Activated CD8-positive, alpha-beta memory T cell treated with anti-CD3 and anti-CD28 coated beads, Interleukin-2, amount 50 U/mL, for 24 hours (primary cell): ENCODE data around the gene MED12L.

Experiments
- DNase-seq: peaks from one replicate; pipeline ENCODE4 v3.0.0-alpha.2; 2020; ENCODE audit errors: extremely low read depth

MED12L gene

DNA sequence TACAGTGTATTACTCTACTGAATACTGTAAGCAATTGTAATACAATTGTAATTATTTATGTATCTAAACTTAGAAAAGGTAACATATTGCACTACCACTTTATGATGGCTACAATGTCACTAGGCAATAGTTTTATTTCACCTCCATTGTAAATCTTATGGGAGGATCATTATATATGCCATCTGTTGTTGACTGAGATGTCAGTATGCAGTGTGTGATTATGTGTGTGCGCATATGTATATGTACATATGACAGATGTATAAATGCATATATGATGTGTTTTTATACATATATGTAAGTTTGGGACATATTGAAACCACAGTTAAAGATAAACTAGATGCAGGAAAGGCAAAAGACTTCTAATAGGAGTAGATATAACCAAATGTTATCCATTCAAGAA lies 366.9 kb downstream of the MED12L start:
- DNase-seq, result no peak

DNA sequence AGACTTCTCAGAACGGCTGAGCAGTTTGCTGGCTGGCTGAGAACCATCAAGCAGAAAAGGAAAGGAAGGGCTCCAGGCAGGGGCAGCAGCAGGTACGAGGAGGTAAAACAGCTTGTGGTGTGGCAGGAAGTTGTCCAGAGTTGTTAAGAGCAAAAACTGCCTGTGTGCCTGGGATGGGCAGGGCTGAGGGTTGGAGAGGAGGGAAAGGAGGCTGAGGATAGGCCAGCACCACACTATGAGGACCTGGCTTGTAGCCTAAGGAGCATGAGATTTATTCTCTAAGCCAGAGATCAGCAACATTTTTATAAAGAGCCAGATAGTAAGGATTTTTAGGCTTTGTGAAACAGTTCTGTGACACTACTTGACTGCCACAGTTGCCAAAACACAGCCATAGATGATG lies 367.4 kb downstream of the MED12L start:
- no peak for DNase-seq

DNA sequence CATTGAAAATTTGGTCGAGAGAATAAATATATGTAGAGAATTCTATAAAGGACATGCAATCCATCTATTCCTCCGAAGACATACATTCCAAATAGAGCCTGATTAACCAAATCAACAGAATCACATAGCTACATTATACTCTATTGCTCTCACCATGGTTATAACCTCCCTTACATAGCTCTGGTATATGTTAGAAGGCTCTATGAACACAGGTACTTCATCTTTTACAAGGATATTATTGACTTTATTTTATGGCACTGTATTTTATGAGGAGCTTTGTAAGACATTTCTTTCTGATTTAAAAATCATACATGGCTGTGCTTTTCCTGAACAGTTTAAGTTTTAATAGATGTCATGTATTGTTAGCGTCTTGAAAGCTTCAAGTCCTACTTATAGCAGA lies 370.6 kb downstream of the MED12L start:
- no peak for DNase-seq

DNA sequence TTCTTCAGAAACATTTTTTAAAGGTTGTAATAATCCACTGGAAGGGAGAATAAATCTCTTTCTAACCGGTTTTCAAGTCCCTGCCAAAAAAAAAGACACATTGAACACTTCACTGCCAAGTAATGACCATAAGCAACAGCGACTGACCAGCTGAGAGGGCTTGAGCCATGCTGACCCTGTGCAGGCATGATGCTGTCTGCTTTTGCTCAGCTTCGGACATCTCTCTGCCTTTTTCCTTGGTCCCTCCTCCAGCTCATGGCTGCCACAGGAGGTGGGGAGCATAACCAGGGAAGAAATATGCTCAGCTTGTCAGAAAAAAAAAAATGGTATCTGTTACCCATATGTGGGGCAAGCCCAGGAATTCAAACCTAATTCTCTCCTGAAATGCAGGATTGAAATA lies 373.9 kb downstream of the MED12L start:
- no peak for DNase-seq

DNA sequence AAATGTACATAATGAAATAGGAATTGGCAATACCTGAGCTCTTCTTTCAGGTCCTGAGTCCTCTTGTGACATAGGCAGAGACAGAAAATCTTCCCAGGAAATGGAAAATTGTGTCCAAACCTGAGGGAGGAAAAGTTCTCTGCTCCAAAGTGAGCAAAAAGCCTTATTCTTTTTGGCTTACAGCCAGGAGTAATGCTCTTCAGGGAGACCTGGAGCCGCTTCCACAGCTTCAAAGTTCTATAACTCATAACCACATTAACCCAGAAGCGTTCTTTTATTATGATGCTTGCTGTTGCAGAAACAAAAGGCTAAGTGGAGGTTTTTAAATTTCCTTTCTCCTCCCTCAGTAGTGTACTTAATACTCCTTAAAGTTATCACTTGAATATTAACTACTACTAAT lies 374.8 kb downstream of the MED12L start:
- DNase-seq, result no peak

DNA sequence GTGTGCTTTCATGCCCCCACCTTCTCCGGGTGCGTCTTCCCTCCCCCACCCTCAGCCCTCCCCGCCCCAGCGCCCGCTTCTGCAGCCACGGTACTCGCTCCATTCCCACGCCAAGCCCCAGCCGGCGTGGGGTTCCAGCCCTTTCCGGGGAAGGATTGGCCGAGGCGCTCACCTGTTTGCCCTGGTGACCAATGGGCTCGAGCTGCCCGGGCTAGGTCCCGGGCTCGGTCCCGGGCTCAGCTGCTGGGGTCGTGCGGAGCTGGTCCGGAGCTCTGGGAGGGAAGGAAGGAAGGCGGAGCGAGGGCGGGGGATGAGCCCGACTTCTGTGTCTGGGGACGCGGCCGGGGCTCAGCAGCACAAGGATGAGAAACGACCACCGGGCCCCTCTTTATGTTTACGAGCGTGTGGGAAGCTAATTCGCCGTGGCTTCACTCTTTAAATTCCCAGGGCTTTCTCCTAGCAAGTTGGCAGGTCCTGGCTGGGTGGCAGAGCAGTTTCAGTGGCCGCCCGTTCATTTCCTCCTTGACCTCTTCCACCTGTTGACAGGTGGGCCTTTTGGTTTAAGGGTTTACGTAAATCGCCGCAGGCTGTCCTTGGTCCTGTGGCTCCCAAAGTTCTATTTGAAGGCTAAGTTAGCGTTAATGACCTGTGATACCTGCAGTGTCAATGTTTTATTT lies 375.4 kb downstream of the MED12L start, which contains the start of gene IGSF10:
IGSF10 (minus strand) TSS at position 288 of the 677 bp plus-strand sequence. CDS start 2,352 bp downstream, outside the sequence.
- no peak for DNase-seq

DNA sequence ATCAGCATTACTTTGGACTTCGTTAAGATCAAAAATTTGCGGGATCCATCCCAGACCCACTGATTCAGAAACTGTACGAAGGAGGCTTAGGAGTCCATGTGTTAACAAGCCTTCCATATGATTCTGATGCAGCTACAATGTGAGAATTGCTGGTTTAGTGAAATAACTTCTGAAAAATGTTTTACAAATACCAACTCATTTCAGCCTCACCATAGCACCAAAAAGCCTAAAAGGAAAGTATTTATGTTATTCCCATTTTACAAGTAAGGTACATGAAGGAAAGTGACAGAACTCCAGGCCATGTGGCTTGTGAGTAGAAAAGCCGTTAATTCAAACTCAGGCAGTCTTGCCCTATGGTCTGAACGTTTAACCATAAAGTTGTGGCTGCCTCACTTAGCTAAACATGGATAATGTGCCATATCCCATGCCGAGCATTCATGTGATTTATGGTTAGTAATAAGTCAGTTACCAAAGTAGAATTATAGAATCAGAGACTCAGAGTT lies 376.9 kb downstream of the MED12L start:
- DNase-seq, result no peak

DNA sequence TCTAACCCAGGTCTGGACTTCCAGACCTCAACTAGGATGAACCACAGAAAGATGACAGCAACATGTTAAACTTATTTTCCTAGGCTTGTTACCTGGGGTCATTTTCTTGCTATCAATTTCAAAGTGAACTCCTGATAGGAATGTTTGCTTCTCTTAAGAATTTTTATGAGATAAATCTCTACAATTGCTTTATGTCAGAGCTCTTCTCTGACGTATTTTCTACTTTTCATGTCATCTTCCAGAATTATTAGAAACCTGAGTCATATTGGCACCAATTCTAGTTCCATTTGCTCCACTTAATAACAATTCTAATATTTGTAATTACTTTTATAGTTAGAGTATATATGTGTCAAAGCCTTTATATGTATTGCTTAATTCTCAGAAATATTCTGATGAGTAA lies 377.5 kb downstream of the MED12L start:
- no peak for DNase-seq

DNA sequence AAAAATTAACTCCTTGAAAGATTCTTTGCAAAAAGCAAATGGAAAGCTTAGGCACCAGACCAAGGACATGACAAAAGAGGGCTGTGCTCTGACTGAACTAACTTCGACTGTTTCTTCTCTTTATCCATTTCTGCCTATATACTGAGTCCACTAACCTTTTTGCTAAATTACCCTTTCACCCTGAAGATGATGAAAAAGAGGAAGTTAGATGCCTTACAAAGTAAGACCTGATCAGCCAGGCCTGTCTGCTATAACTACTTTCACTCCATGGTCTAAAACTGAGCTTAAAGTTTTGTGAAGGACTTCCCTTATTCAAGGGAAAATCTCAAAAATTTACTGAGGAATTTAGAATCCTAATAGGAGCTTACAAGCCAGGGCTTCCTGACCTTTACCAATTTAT lies 381.6 kb downstream of the MED12L start:
- no peak for DNase-seq

DNA sequence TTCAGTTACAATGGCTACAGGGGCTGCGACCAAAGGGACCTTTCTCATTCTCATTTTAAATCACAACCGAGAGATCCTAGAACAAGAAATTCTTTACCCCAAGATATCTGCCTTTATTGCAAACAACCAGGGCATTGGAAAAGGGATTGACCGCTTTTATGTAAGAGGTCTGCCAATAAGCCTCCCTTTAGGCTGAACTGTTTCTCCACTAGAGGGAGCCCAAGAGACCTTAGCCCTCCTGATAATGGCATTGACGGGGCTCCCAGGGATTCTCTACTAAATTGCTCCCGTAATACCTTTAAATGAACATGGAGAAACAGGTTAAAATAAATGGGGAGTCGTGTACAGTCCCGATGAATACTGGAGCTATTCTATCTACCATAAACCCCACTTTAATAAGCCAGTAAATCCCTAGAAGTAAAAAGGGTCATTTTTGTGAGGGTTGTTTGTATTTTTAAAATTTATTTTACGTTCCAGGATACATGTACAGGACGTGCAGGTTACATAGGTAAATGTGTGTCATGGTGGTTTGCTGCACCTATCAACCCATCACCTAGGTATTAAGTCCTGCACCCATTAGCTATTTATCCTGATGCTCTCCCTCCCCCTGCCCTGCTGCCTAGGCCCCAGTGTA lies 382.9 kb downstream of the MED12L start:
- DNase-seq, result no peak

DNA sequence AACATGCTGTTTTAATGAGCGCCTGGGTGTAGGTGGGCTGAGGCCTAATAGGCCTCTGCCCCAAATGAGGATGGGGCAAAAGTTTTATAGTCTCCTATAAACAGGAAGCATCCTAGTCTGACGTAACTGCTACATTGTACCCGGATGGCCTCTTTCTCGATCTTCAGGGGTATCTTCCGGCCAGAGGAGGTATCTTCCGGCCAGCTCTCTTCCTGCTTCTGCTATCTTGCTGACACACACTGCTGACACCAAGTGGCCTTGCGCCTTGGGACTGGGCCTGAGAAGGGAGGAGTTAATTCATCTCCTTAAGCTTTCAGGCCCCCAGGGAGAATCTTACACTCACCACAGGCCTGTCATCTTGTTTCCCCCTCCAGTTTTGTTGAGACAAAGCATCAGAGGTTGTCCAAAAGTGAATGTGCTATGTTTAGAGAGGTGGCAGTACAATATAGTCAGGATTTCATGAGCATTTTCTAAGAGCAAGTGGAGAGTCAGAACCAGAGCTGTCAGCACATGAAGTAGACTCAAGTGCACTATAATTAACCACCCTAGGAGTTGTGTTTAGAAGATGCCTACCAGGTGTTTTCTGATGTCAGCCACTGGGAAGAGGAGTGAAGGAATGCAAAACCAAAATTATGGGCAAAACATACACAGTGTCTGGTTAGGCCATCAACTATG lies 391.0 kb downstream of the MED12L start:
- no peak for DNase-seq

DNA sequence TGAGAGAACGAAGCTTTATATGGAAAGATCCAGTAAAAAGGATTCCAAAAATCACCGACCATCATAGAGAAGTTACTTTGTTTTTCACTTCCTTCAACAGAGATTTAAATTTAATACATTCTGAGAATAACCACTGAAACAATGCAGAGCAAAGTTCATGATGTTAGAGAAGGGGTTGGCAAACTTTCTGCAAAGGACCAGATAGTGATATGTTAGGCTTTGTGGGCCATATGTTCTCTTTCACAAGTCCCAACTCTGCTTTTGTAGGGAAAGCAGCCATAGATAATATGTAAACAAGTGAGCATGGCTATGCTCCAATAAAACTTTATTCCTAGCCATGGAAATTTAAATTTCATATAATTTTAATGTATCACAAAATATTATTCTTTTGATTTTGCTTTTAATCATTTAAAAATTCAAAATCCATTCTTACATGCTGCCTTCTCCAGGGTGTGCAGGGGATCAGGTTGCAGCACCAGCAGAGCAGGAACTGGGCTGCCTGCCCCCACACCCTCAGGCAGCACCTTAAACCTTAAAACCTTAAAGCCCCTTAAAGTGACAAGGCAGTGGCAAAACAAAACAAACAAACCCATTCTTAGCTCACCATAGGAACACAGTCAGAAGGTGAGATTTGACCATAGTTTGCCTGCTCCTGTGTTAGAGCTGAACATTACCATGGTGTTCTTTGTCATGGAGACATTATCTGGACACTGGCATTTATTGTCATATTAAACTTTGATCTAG lies 392.3 kb downstream of the MED12L start:
- DNase-seq, result no peak

DNA sequence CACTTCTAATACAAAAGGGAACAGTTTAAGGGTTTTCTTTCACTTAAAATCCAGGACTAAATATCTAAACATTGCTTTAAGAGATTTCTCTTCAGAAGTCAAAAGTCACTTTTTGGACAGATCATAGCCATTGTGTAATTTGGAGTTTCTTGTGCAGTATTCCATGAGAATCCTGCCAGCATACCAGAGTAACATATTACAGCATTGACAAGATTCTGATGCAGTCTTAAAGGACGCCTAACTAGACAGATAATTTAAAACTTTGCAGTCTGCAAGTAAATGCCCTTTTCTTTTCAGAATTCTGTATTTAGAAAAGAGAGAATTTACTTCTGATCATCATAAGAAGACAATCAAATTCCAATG lies 392.9 kb downstream of the MED12L start:
- DNase-seq, result no peak

DNA sequence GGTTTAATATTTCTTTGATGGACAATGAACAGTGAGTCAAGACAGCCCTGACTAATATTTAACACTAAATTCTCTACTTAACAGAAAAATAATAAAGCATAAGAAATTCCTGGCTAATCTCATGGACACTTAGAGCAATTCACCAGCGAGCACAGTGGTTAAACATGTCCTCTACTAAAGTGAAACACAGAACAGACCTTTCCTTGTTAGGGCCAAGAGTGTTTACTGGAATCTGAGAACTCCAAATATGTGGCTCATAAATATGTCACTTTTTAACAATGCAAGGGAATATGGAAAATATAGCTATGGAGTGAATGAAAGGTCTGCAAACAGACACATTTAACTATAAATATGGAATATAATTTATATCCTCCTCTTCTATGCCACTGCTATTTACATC lies 394.0 kb downstream of the MED12L start:
- no peak for DNase-seq

DNA sequence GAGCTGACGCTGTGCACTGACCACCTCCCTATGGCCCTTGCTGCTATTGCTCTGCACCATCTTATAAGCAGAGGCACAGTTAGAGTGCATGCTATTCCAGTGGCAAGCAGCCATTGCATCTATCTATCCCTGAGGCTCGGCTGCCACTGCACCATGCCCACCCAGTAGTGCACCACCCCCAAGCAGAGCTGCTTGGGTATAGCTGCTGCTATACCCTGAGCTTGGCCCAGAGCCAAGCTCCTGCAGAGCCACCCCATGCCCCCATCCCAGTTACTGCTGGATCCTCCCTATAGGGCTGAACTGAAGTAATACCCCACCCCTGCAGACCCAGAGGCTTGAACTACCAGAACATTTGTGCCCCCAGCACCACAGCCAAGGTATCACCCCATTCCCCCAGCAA lies 395.0 kb downstream of the MED12L start:
- no peak for DNase-seq

DNA sequence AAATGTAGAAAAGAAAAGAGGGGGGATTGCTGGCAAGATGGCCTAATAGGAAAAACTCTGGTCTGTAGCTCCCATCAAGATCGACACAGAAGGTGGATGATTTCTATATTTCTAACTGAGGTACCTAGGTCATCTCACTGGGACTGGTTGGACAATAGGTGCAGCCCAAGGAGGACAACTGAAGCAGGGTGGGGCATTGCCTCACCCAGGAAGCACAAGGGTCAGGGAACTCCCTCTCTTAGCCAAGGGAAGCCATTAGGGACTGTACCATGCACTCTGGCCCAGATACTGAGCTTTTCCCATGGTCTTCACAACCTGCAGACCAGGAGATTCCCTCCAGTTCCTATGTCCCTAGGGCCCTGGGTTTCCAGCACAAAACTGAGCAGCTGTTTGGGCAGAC lies 398.0 kb downstream of the MED12L start:
- DNase-seq, result no peak

DNA sequence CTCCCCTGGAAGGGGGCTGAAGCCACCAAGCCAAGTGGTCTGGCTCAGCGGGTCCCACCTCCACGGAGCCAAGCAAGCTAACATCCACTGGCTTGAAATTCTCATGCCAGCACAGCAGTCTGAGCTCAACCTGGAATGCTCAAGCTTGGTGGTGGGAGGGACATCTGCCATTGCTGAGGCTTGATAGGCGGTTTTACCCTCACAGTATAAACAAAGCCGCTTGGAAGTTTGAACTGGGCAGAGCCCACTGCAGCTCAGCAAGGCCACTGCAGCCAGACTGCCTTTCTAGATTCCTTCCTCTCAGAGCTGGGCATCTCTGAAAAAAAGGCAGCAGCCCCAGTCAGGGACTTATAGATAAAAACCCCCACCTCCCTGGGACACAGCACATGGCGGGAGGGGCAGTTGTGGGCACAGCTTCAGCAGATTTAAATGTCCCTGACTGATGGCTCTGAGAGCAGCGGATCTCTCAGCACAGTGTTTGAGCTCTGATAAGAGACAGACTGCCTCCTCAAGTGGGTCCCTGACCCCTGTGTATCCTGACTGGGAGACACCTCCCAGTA lies 398.6 kb downstream of the MED12L start:
- DNase-seq, result no peak
